Thyroid gland (tissue), 4 donors: ENCODE measurements around the gene CYP26B1.
"Not testable (repeated sequence)": the region's sequence is repeated elsewhere in the genome, so short reads cannot be mapped to it uniquely, and the experiment has no call there.

Experiments
- POLR2A ChIP-seq, 2 donors: fragments of 450-650 bp; IDR thresholded peaks; one replicate each; pipeline ENCODE4 v1.6.1; 2017; ENCODE audit warnings: antibody characterized with exemption in 2 of 2, mild to moderate bottlenecking in 2 of 2, moderate library complexity in 1 of 2
- TF ChIP-seq, protein P1 (sequence below), 6 experiments: fragments of 200-600 bp in 3 of 6; fragments of 450-650 bp in 3 of 6; sonication (generic) in 3 of 6; IDR thresholded peaks; one replicate each; pipeline ENCODE4 v1.5.1; 2016 to 2019; ENCODE audit warnings: antibody characterized with exemption in 6 of 6, mild to moderate bottlenecking in 2 of 6, inconsistent platforms in 1 of 6, moderate library complexity in 1 of 6

DNA sequence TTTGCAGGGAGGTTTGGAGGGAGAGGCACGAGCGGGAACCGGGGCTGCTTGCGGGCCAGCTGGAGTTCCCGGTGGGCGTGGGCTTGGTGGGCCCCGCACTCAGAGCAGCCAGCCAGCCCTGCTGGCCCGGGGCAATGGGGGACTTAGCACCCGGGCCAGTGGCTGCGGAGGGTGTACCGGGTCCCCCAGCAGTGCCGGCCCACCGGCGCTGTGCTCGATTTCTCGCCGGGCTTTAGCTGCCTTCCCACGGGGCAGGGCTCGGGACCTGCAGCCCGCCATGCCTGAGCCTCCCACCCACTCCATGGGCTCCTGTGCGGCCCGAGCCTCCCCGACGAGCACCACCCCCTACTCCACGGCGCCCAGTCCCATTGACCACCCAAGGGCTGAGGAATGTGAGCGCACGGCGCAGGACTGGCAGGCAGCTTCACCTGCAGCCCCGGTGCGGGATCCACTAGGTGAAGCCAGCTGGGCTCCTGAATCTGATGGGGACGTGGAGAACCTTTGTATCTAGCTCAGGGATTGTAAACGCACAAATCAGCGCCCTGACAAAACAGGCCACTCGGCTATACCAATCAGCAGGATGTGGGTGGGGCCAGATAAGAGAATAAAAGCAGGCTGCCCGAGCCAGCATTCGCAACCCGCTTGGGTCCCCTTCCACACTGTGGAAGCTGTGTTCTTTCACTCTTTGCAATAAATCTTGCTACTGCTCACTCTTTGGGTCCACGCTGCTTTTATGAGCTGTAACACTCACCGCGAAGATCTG is 60.6 kb downstream of the CYP26B1 start:
- TF ChIP-seq, protein P1, sequence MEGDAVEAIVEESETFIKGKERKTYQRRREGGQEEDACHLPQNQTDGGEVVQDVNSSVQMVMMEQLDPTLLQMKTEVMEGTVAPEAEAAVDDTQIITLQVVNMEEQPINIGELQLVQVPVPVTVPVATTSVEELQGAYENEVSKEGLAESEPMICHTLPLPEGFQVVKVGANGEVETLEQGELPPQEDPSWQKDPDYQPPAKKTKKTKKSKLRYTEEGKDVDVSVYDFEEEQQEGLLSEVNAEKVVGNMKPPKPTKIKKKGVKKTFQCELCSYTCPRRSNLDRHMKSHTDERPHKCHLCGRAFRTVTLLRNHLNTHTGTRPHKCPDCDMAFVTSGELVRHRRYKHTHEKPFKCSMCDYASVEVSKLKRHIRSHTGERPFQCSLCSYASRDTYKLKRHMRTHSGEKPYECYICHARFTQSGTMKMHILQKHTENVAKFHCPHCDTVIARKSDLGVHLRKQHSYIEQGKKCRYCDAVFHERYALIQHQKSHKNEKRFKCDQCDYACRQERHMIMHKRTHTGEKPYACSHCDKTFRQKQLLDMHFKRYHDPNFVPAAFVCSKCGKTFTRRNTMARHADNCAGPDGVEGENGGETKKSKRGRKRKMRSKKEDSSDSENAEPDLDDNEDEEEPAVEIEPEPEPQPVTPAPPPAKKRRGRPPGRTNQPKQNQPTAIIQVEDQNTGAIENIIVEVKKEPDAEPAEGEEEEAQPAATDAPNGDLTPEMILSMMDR (IDR thresholded peaks at IDR 0.05): not testable (repeated sequence)
- TF ChIP-seq POLR2A (IDR thresholded peaks at IDR 0.05): not testable (repeated sequence)
